HepG2 (cell line): ENCODE measurements around the gene PTMA. TPM values are rescaled to one million over a fixed set of nuclear protein-coding genes. Genes with fewer than 3 reads are reported as not detected.

Experiments used
- ATAD3A ChIP-seq: sonication (generic); formaldehyde crosslinking; IDR thresholded peaks from 2 replicates; pipeline ENCODE4 v1.4.0; 2020; ENCODE audit warnings: missing genetic modification reagents
- ATF1 ChIP-seq: IDR thresholded peaks from 2 replicates; pipeline ENCODE4 v1.6.1; 2016; ENCODE audit warnings: mild to moderate bottlenecking, control low read depth
- FOXO1 ChIP-seq: sonication (generic); formaldehyde crosslinking; IDR thresholded peaks from 2 replicates; pipeline ENCODE4 v1.4.0; 2020; ENCODE audit warnings: missing genetic modification reagents
- HDAC6 ChIP-seq: fragments of 200-600 bp; sonication (generic); IDR thresholded peaks from 2 replicates; pipeline ENCODE4 v1.7.0; 2017; ENCODE audit warnings: mild to moderate bottlenecking, antibody characterized with exemption, low read length, low read depth
- MLLT10 ChIP-seq: sonication (generic); formaldehyde crosslinking; IDR thresholded peaks from 2 replicates; pipeline ENCODE4 v1.4.0; 2020; ENCODE audit warnings: missing genetic modification reagents
- SCMH1 ChIP-seq: sonication (generic); formaldehyde crosslinking; IDR thresholded peaks from 2 replicates; pipeline ENCODE4 v1.9.0; 2021; ENCODE audit warnings: missing genetic modification reagents, mild to moderate bottlenecking, borderline replicate concordance
- SP5 ChIP-seq: IDR thresholded peaks from 2 replicates; pipeline ENCODE4 v1.6.1; 2016; ENCODE audit warnings: low read depth, borderline replicate concordance
- ZNF160 ChIP-seq: sonication (generic); formaldehyde crosslinking; IDR thresholded peaks from 2 replicates; pipeline ENCODE4 v1.8.0; 2022; ENCODE audit warnings: mild to moderate bottlenecking, inconsistent platforms, missing genetic modification reagents
- ZNF235 ChIP-seq: sonication (generic); formaldehyde crosslinking; IDR thresholded peaks from 2 replicates; pipeline ENCODE4 v1.8.1; 2023; ENCODE audit warnings: mild to moderate bottlenecking, missing genetic modification reagents, borderline replicate concordance
- ZNF781 ChIP-seq: sonication (generic); formaldehyde crosslinking; IDR thresholded peaks from 2 replicates; pipeline ENCODE4 v1.5.1; 2020; ENCODE audit warnings: borderline replicate concordance, mild to moderate bottlenecking, missing genetic modification reagents; ENCODE audit errors: not compliant biosample characterization
- polyA plus RNA-seq, 8 experiments: library from polyadenylated mRNA; depleted of rRNA in 3 of 8; stranded (reverse) in 7 of 8; unstranded in 1 of 8; fragments of >200 nt; fragmentation: Illumina TruSeq in 4 of 8; extraction: Trizol in 4 of 8; gene quantifications; 2 replicates each; pipeline versions ENCODE4 v1.2.1 to v1.2.3, GENCODE V29; 2011 to 2016; ENCODE audit warnings: low read depth in 4 of 8, missing spikeins in 1 of 8, mixed read lengths in 1 of 8; ENCODE audit not compliant: insufficient read depth in 1 of 8
- total RNA-seq, 5 experiments: library from RNA; depleted of rRNA; stranded (reverse); fragments of >200 nt; fragmentation: Illumina TruSeq; extraction: Trizol; gene quantifications; 2 replicates each; pipeline ENCODE4 v1.2.3, GENCODE V29; 2016; ENCODE audit warnings: low read depth in 1 of 5
- TF ChIP-seq, protein P1 (sequence below): sonication (generic); formaldehyde crosslinking; IDR thresholded peaks from 2 replicates; pipeline ENCODE4 v1.5.0; 2020; ENCODE audit warnings: mild to moderate bottlenecking, missing genetic modification reagents
- TF ChIP-seq, protein P2 (sequence below): sonication (generic); formaldehyde crosslinking; IDR thresholded peaks from 2 replicates; pipeline ENCODE4 v1.8.0; 2022; ENCODE audit warnings: mild to moderate bottlenecking, missing genetic modification reagents
- TF ChIP-seq, protein P3 (sequence below): sonication (generic); formaldehyde crosslinking; IDR thresholded peaks from 2 replicates; pipeline ENCODE4 v1.8.0; 2022; ENCODE audit warnings: missing genetic modification reagents, mild to moderate bottlenecking, moderate library complexity, borderline replicate concordance
- TF ChIP-seq, protein P4 (sequence below): sonication (generic); formaldehyde crosslinking; IDR thresholded peaks from 2 replicates; pipeline ENCODE4 v1.5.1; 2020; ENCODE audit warnings: missing genetic modification reagents, mild to moderate bottlenecking, borderline replicate concordance
- TF ChIP-seq, protein P5 (sequence below): sonication (generic); formaldehyde crosslinking; IDR thresholded peaks from 2 replicates; pipeline ENCODE4 v1.8.1; 2023; ENCODE audit warnings: missing genetic modification reagents, mild to moderate bottlenecking, borderline replicate concordance
- TF ChIP-seq, protein P6 (sequence below): sonication (generic); formaldehyde crosslinking; IDR thresholded peaks from 2 replicates; pipeline ENCODE4 v1.9.0; 2022; ENCODE audit warnings: low read depth, missing genetic modification reagents
- TF ChIP-seq, protein P7 (sequence below): sonication (generic); formaldehyde crosslinking; IDR thresholded peaks from 2 replicates; pipeline ENCODE4 v1.4.0; 2020; ENCODE audit warnings: missing genetic modification reagents
- TF ChIP-seq, protein P8 (sequence below): sonication (generic); formaldehyde crosslinking; conservative IDR thresholded peaks from 2 replicates; pipeline ENCODE4 v1.8.0; 2022; ENCODE audit warnings: low read depth, missing genetic modification reagents

PTMA gene
- total and polyA plus RNA-seq, 2 of the 13 experiments (the other 11 are each of a cell fraction or from before 2014, with no cell fraction given), result 190 to 1,086 TPM

DNA sequence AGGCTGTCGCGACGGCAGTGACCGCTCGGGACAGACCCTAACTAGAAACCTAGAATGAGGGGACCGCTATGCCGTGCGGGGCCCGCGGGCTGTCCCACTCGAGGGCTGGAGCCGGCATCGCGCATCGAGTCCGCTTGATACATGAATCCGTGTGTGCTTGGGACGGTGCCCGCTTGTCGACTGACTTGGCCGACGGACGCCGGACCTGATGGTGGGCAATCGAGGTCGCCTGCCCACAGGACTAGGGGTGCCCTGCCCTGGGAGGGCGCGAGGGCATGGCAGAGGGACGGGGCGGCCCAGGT lies 749 bp upstream of the PTMA start (continued):
- TF ChIP-seq, protein P1, sequence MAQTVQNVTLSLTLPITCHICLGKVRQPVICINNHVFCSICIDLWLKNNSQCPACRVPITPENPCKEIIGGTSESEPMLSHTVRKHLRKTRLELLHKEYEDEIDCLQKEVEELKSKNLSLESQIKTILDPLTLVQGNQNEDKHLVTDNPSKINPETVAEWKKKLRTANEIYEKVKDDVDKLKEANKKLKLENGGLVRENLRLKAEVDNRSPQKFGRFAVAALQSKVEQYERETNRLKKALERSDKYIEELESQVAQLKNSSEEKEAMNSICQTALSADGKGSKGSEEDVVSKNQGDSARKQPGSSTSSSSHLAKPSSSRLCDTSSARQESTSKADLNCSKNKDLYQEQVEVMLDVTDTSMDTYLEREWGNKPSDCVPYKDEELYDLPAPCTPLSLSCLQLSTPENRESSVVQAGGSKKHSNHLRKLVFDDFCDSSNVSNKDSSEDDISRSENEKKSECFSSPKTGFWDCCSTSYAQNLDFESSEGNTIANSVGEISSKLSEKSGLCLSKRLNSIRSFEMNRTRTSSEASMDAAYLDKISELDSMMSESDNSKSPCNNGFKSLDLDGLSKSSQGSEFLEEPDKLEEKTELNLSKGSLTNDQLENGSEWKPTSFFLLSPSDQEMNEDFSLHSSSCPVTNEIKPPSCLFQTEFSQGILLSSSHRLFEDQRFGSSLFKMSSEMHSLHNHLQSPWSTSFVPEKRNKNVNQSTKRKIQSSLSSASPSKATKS, result no peak
- TF ChIP-seq, protein P2, sequence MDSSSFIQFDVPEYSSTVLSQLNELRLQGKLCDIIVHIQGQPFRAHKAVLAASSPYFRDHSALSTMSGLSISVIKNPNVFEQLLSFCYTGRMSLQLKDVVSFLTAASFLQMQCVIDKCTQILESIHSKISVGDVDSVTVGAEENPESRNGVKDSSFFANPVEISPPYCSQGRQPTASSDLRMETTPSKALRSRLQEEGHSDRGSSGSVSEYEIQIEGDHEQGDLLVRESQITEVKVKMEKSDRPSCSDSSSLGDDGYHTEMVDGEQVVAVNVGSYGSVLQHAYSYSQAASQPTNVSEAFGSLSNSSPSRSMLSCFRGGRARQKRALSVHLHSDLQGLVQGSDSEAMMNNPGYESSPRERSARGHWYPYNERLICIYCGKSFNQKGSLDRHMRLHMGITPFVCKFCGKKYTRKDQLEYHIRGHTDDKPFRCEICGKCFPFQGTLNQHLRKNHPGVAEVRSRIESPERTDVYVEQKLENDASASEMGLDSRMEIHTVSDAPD (CRISPR knock-in tag), result no peak
- TF ChIP-seq, protein P3, sequence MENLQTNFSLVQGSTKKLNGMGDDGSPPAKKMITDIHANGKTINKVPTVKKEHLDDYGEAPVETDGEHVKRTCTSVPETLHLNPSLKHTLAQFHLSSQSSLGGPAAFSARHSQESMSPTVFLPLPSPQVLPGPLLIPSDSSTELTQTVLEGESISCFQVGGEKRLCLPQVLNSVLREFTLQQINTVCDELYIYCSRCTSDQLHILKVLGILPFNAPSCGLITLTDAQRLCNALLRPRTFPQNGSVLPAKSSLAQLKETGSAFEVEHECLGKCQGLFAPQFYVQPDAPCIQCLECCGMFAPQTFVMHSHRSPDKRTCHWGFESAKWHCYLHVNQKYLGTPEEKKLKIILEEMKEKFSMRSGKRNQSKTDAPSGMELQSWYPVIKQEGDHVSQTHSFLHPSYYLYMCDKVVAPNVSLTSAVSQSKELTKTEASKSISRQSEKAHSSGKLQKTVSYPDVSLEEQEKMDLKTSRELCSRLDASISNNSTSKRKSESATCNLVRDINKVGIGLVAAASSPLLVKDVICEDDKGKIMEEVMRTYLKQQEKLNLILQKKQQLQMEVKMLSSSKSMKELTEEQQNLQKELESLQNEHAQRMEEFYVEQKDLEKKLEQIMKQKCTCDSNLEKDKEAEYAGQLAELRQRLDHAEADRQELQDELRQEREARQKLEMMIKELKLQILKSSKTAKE (CRISPR knock-in tag), result no peak
- TF ChIP-seq HDAC6 (no peak), ATF1 (CRISPR knock-in tag) (no peak), ZNF235 (CRISPR knock-in tag) (no peak), MLLT10 (no peak), ATAD3A (peak; percentile 41; the same call in 1 of the 2 replicates), SCMH1 (CRISPR knock-in tag) (no peak), ZNF781 (CRISPR knock-in tag) (no peak), FOXO1 (CRISPR knock-in tag) (no peak), ZNF160 (CRISPR knock-in tag) (no peak), SP5 (CRISPR knock-in tag) (no peak)
- TF ChIP-seq, protein P4, sequence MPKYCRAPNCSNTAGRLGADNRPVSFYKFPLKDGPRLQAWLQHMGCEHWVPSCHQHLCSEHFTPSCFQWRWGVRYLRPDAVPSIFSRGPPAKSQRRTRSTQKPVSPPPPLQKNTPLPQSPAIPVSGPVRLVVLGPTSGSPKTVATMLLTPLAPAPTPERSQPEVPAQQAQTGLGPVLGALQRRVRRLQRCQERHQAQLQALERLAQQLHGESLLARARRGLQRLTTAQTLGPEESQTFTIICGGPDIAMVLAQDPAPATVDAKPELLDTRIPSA (CRISPR knock-in tag), result no peak
- TF ChIP-seq, protein P5, sequence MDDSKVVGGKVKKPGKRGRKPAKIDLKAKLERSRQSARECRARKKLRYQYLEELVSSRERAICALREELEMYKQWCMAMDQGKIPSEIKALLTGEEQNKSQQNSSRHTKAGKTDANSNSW, result no peak
- TF ChIP-seq, protein P6, sequence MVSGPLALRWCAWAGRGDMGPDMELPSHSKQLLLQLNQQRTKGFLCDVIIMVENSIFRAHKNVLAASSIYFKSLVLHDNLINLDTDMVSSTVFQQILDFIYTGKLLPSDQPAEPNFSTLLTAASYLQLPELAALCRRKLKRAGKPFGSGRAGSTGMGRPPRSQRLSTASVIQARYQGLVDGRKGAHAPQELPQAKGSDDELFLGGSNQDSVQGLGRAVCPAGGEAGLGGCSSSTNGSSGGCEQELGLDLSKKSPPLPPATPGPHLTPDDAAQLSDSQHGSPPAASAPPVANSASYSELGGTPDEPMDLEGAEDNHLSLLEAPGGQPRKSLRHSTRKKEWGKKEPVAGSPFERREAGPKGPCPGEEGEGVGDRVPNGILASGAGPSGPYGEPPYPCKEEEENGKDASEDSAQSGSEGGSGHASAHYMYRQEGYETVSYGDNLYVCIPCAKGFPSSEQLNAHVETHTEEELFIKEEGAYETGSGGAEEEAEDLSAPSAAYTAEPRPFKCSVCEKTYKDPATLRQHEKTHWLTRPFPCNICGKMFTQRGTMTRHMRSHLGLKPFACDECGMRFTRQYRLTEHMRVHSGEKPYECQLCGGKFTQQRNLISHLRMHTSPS (CRISPR knock-in tag), result no peak
- TF ChIP-seq, protein P7, sequence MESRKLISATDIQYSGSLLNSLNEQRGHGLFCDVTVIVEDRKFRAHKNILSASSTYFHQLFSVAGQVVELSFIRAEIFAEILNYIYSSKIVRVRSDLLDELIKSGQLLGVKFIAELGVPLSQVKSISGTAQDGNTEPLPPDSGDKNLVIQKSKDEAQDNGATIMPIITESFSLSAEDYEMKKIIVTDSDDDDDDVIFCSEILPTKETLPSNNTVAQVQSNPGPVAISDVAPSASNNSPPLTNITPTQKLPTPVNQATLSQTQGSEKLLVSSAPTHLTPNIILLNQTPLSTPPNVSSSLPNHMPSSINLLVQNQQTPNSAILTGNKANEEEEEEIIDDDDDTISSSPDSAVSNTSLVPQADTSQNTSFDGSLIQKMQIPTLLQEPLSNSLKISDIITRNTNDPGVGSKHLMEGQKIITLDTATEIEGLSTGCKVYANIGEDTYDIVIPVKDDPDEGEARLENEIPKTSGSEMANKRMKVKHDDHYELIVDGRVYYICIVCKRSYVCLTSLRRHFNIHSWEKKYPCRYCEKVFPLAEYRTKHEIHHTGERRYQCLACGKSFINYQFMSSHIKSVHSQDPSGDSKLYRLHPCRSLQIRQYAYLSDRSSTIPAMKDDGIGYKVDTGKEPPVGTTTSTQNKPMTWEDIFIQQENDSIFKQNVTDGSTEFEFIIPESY (CRISPR knock-in tag), result peak; percentile 96
- TF ChIP-seq, protein P8, sequence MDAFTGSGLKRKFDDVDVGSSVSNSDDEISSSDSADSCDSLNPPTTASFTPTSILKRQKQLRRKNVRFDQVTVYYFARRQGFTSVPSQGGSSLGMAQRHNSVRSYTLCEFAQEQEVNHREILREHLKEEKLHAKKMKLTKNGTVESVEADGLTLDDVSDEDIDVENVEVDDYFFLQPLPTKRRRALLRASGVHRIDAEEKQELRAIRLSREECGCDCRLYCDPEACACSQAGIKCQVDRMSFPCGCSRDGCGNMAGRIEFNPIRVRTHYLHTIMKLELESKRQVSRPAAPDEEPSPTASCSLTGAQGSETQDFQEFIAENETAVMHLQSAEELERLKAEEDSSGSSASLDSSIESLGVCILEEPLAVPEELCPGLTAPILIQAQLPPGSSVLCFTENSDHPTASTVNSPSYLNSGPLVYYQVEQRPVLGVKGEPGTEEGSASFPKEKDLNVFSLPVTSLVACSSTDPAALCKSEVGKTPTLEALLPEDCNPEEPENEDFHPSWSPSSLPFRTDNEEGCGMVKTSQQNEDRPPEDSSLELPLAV (CRISPR knock-in tag), result no peak
